Epithelial cell of esophagus (primary cell): Measurements from ENCODE around the gene FUS.
A peak's percentile ranks its signal among the peaks of the same experiment; 100 is the strongest.

Experiments
- DNase-seq: peaks from one replicate; pipeline ENCODE4 v3.0.0; 2010; ENCODE audit warnings: low read depth
- H3K4me3 ChIP-seq: 2 replicates; pipeline ENCODE4 v1.5.1; 2011; ENCODE audit warnings: mild to moderate bottlenecking, low read length, control low read depth
- TF ChIP-seq, protein P1 (sequence below): IDR thresholded peaks from 2 replicates; pipeline ENCODE4 v1.5.1; 2011; ENCODE audit warnings: low read depth, mild to moderate bottlenecking, low read length, control low read depth, inconsistent platforms; ENCODE audit not compliant: insufficient read depth; ENCODE audit errors: missing control alignments

FUS gene

GRCh38 chr16:31200821-31201568 is 21.1 kb downstream of the FUS start:
- TF ChIP-seq, protein P1, sequence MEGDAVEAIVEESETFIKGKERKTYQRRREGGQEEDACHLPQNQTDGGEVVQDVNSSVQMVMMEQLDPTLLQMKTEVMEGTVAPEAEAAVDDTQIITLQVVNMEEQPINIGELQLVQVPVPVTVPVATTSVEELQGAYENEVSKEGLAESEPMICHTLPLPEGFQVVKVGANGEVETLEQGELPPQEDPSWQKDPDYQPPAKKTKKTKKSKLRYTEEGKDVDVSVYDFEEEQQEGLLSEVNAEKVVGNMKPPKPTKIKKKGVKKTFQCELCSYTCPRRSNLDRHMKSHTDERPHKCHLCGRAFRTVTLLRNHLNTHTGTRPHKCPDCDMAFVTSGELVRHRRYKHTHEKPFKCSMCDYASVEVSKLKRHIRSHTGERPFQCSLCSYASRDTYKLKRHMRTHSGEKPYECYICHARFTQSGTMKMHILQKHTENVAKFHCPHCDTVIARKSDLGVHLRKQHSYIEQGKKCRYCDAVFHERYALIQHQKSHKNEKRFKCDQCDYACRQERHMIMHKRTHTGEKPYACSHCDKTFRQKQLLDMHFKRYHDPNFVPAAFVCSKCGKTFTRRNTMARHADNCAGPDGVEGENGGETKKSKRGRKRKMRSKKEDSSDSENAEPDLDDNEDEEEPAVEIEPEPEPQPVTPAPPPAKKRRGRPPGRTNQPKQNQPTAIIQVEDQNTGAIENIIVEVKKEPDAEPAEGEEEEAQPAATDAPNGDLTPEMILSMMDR, result no peak
- H3K4me3 ChIP-seq, result peak overlapping the region; percentile 56
- peak; percentile 41 for DNase-seq

- peak overlapping the region; percentile 56 for H3K4me3 ChIP-seq
- TF ChIP-seq, protein P1, result no peak
- DNase-seq, result peak; percentile 58
Measured at GRCh38 chr16:31201582-31202413, 21.9 kb downstream of the FUS start.

GRCh38 chr16:31202414-31203375 is 22.8 kb downstream of the FUS start, which contains the start of gene PYCARD:
PYCARD (minus strand) TSS chr16:31202760; CDS start chr16:31202690, 70 bp downstream.
- peak within 1 kb of the TSS; percentile 56 for H3K4me3 ChIP-seq
- TF ChIP-seq, protein P1, result no peak
- DNase-seq, result peak; percentile 49

DNA sequence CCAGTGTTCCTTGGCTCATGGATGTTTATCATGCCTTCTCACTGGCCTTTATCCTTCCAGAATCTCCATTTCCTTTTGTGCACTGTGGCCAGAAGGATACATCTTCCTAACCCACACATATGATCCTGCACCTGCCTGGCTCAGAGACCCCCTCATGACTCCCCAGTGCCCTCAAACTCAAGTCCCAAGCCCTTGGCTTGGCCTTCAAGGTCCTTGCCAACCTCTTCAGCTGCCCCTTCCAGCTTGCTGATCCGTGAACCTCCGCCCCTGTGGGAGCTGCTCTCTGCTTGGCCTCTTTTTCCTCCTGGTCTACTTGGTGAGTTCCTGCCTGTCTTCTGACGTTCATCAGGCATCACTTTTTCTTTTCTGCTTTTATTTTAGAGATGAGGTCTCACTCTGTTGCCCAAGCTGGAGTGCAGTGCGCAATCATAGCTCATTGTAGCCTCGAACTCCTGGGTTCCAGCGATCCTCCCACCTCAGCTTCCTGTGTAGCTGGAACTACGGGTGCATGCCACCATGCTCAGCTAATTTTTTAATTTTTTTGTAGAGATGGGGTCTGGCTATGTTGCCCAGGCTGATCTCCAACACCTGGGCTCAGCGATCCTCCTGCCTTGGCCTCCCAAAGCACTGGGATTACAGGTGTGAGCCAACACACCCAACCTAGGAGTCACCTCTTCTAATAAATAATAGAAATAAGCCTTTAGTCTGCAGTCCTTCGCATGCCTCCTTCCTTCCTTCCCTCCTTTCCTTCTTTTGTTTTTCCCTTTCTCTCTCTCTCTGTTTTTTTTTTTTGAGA is 25.1 kb downstream of the FUS start:
- TF ChIP-seq, protein P1, result no peak
- DNase-seq, result no peak
- H3K4me3 ChIP-seq, result no peak overlapping the region

DNA sequence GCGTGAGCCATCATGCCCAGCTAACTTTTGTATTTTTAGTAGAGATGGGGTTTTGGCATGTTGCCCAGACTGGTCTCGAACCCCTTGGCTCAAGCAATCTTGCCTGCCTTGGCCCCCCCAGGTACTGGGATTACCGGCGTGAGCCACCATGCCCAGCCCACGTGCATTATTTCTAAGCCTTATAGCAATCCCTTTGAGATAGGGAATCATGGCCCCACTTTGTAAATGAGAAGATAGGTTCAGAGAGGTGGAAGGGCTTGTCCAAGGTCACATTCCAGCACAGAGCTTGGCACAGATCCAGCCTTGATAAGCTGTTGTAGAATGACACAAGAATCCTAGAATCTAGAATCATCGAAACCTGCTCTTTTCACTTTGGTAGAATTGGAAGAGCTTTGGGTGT is 26.8 kb downstream of the FUS start:
- no peak for DNase-seq
- TF ChIP-seq, protein P1, result no peak
- H3K4me3 ChIP-seq, result no peak overlapping the region

DNA sequence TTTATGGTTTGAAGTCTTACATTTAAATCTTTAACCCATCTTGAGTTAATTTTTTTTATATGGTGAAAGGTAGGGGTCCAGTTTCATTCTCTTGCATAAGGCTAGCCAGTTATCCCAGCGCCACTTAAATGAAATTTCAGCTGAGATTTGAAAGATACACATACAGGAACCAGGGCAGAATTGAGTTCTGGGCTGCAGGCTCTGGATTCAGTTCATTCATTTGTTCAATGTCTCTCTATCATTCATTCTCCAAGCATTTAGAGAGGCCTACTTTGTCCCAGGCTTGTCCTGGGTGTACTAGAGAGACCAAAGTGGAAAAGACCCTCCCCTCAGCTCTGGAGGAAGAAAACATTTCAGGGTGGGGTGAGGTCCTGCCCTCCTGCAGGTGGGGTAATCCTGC is 33.4 kb downstream of the FUS start:
- no peak overlapping the region for H3K4me3 ChIP-seq
- DNase-seq, result no peak
- TF ChIP-seq, protein P1, result no peak
